ENCODE results near the gene REC114.
"Not testable (repeated sequence)": the region's sequence is repeated elsewhere in the genome, so short reads cannot be mapped to it uniquely, and the experiment has no call there.

REC114 gene

DNA sequence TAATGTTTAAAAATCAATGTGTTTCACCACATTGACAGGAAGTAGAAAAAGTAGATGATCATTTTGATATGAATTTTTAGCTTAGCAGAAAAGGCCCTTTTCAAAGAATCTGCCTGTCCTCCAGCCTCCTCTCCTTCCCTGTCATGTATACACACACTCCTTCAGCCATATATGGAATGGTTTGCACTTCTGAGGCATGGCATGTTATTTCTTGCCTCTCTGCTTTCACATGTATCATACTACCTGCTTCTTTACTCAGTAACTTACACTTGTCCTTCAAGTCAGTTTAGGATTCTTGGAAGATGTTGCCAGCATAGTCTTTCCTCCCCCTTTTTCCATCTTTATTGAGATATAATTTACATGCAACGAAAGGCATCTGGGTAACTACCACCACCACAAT is 79.0 kb downstream of the REC114 start:
- Histone ChIP-seq H3K27ac (ENCODE audit: low read depth, low read length, severe bottlenecking) (no peak overlapping the region), H3K4me3 (ENCODE audit: extremely low read depth, insufficient read depth, low read length, poor library complexity, severe bottlenecking) (no peak overlapping the region), H3K4me1 (ENCODE audit: control insufficient read depth, insufficient read depth, low read length, poor library complexity, severe bottlenecking) (no peaks in the 10 kb centered on the region), H3K36me3 (ENCODE audit: control insufficient read depth, insufficient read depth, low read length) (no peaks in the 10 kb centered on the region), H3K9me3 (ENCODE audit: control insufficient read depth, low read length) (no peaks in the 10 kb centered on the region)
- no CpG with 5 or more reads among the region's 1 CpG for WGBS, 2 experiments (ENCODE audit: insufficient coverage in 2 of 2)

DNA sequence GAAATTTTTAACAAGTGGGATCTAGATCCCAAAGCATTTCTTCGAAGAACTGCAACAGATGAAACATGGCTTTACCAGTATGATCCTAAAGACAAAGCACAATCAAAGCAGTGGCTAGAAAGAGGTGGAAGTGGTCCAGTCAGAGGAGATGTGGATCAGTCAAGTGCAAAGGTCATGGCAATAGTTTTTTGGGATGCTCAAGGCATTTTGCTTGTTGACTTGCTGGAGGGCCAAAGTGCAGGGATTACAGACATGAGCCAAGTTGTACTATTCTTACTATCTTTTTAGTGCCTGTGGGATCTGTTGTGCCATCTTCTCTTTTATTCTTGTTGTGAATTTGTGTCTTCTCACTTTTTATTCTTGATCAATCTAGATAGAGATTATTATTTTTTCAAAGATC is 82.0 kb downstream of the REC114 start:
- H3K9me3 ChIP-seq (ENCODE audit: control insufficient read depth, low read length): no peaks in the 10 kb centered on the region
- no peak overlapping the region for H3K4me3 ChIP-seq (ENCODE audit: extremely low read depth, insufficient read depth, low read length, poor library complexity, severe bottlenecking)
- H3K27ac ChIP-seq (ENCODE audit: low read depth, low read length, severe bottlenecking): no peak overlapping the region
- WGBS, 2 experiments (ENCODE audit: insufficient coverage in 2 of 2): 90 to 100% methylated on average over 1 of the region's 1 CpG
- H3K4me1 ChIP-seq (ENCODE audit: control insufficient read depth, insufficient read depth, low read length, poor library complexity, severe bottlenecking): peaks cover 4% of the 10 kb centered on the region
- no peaks in the 10 kb centered on the region for H3K36me3 ChIP-seq (ENCODE audit: control insufficient read depth, insufficient read depth, low read length)

DNA sequence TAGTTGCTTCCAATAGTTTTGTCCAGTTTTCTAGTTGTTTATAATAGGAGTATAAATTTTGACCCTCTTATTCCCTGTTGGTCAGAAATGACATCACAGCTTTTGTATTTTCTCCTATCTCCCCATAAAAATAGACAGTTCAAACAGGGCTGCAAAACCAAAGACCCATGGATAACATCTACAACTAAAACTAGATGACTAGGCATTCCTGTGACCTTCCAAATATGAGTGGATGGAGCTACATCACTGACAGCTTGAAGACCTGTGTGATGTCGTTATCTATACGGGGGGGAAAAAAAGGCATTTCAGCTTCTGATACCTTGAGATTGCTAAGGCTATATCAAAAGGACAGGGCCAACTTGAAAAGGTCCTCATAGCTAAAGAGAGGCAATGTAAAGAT is 84.6 kb downstream of the REC114 start:
- no peak overlapping the region for H3K4me3 ChIP-seq (ENCODE audit: extremely low read depth, insufficient read depth, low read length, poor library complexity, severe bottlenecking)
- peaks cover 7% of the 10 kb centered on the region for H3K4me1 ChIP-seq (ENCODE audit: control insufficient read depth, insufficient read depth, low read length, poor library complexity, severe bottlenecking)
- H3K9me3 ChIP-seq (ENCODE audit: control insufficient read depth, low read length): no peaks in the 10 kb centered on the region
- 87 to 100% methylated on average over 2 of the region's 2 CpGs for WGBS, 2 experiments (ENCODE audit: insufficient coverage in 2 of 2)
- no peak overlapping the region for H3K27ac ChIP-seq (ENCODE audit: low read depth, low read length, severe bottlenecking)
- H3K36me3 ChIP-seq (ENCODE audit: control insufficient read depth, insufficient read depth, low read length): no peaks in the 10 kb centered on the region

DNA sequence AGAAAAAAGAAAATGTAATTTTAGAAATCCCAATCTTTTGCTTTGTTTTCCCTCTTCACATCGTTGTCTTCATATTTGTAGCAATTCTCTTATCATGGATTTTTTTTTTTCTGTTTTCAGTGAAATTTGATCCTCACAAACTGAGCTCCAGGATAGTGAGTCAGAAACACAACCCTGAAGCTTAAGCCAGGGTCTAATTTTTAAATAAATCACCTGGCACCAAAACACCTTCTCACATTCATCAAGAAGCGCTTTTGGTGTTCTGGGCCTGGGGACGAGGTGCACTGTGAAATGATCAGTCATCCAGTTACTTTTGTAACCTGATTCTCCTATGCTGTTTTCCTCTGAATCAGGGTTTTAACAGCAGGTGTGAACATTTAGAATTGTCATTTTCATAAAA is 87.7 kb downstream of the REC114 start:
- Histone ChIP-seq H3K4me3 (ENCODE audit: extremely low read depth, insufficient read depth, low read length, poor library complexity, severe bottlenecking) (no peak overlapping the region), H3K9me3 (ENCODE audit: control insufficient read depth, low read length) (no peaks in the 10 kb centered on the region), H3K4me1 (ENCODE audit: control insufficient read depth, insufficient read depth, low read length, poor library complexity, severe bottlenecking) (peaks cover 7% of the 10 kb centered on the region), H3K36me3 (ENCODE audit: control insufficient read depth, insufficient read depth, low read length) (no peaks in the 10 kb centered on the region), H3K27ac (ENCODE audit: low read depth, low read length, severe bottlenecking) (no peak overlapping the region)
- WGBS, 2 experiments (ENCODE audit: insufficient coverage in 2 of 2): 83 to 100% methylated on average over 2 of the region's 3 CpGs

DNA sequence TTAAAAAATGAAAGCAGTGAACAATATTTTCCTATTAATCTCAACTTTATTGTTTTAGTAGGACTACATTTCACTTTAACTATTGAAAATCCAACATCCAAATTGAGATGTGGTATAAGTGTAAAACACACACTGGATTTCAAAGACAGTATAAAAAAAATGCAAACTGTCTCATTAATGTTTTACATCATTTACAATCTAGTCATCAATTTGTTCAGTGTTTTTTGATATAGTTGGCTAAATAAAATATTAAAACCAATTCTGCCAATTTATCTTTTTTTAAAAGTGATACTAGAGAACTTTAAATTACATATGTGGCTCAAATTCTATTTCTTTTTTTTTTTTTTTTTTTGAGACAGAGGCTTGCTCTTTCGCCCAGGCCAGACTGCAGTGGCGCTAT is 95.2 kb downstream of the REC114 start:
- no peaks in the 10 kb centered on the region for H3K9me3 ChIP-seq (ENCODE audit: control insufficient read depth, low read length)
- H3K4me1 ChIP-seq (ENCODE audit: control insufficient read depth, insufficient read depth, low read length, poor library complexity, severe bottlenecking): no peaks in the 10 kb centered on the region
- H3K36me3 ChIP-seq (ENCODE audit: control insufficient read depth, insufficient read depth, low read length): no peaks in the 10 kb centered on the region
- H3K27ac ChIP-seq (ENCODE audit: low read depth, low read length, severe bottlenecking): no peak overlapping the region
- no peak overlapping the region for H3K4me3 ChIP-seq (ENCODE audit: extremely low read depth, insufficient read depth, low read length, poor library complexity, severe bottlenecking)
- 92 to 93% methylated on average over 2 of the region's 2 CpGs for WGBS, 2 experiments (ENCODE audit: insufficient coverage in 2 of 2)

DNA sequence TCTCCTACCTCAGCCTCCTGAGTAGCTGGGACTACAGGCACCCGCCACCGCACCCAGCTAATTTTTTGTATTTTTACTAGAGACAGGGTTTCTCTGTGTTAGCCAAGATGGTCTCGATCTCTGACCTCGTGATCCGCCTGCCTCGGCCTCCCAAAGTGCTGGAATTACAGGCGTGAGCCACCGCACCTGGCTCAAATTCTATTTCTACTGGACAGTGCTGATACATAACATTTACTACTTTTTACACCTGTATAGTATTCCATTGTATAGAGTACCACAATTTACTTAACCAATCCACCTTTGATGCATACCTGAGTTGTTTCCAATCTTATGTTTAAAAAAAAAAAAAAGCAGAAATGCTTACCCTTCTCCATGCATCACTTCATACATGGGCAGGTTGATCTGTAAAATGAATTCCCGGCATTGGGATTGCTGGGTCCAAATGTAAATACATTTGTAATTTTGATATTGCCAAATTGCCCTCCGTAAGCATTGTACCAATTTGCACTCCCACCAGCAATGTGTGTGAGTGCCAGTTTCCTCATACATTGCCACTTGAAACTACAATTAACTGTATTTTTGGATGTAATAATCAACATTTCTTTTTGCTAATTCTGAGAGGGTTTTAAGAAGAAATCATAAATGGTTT is 95.7 kb downstream of the REC114 start:
- Histone ChIP-seq H3K36me3 (ENCODE audit: control insufficient read depth, insufficient read depth, low read length) (no peaks in the 10 kb centered on the region), H3K9me3 (ENCODE audit: control insufficient read depth, low read length) (no peaks in the 10 kb centered on the region), H3K4me1 (ENCODE audit: control insufficient read depth, insufficient read depth, low read length, poor library complexity, severe bottlenecking) (no peaks in the 10 kb centered on the region), H3K4me3 (ENCODE audit: extremely low read depth, insufficient read depth, low read length, poor library complexity, severe bottlenecking) (no peak overlapping the region), H3K27ac (ENCODE audit: low read depth, low read length, severe bottlenecking) (no peak overlapping the region)
- 83 to 94% methylated on average over 4 to 6 of the region's 10 CpGs for WGBS, 2 experiments (ENCODE audit: insufficient coverage in 2 of 2)

DNA sequence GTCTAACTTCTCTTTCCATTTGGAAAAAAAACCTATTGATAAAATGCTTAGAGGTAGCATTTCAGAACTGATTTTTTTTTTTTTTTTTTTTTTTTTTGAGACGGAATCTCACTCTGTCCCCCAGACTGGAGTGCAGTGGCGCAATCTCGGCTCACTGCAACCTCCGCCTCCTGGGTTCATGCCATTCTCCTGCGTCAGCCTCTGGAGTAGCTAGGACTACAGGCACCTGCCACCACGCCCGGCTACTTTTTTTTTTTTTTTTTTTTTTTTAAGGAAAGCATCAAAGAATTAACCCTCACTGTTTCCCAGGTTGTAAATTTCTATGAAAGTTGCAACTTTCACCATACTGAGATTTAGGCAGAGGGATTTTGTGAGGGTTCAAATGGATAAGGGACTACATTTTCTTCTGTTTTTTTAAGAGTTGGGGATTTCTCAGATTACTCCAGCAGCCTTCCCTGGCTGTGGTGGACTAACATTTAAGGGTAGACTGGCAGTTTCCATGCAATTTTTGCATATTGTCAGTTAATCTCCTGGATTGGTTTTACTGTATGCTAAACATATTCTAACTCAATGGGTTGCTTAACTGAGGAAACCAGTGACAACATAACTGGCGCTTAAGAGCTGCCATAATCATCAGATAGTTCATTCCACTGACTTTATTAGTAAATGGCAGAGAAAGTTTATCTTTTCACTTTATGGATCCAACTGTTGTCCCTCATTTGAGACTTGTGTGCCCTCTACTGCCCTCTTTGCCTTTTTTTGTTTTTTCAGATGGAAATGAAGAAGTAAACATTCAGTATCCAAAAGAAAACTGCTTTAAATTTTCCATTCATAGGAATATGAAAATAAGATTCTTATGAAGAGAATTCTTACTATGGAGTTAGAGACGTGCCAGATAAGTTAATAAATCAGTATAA is 96.5 kb downstream of the REC114 start:
- WGBS, 2 experiments (ENCODE audit: insufficient coverage in 2 of 2): 92% methylated on average over 4 of the region's 9 CpGs; no CpG with 5 or more reads in 1 of the 2 experiments
- Histone ChIP-seq H3K36me3 (ENCODE audit: control insufficient read depth, insufficient read depth, low read length) (no peaks in the 10 kb centered on the region), H3K4me1 (ENCODE audit: control insufficient read depth, insufficient read depth, low read length, poor library complexity, severe bottlenecking) (no peaks in the 10 kb centered on the region), H3K9me3 (ENCODE audit: control insufficient read depth, low read length) (no peaks in the 10 kb centered on the region), H3K4me3 (ENCODE audit: extremely low read depth, insufficient read depth, low read length, poor library complexity, severe bottlenecking) (no peak overlapping the region), H3K27ac (ENCODE audit: low read depth, low read length, severe bottlenecking) (no peak overlapping the region)

DNA sequence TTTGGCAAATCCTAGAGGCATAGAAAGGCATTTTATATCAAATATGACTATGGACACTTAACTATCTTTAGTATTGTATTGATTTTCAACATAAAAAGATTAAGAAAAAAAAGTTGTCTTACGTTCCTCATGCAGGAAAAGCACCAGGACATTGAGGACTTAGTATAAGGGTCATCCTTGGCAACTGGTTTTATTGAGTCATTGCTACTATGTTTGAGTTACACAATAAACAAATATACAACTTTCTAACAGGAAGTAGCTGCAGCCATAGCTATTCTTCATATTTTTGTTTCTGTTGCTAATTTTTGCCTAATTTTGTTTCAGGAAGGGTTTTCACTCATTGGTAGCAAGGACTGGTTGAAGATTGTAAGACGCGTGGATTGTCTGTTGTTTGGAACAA is 97.2 kb downstream of the REC114 start:
- H3K36me3 ChIP-seq (ENCODE audit: control insufficient read depth, insufficient read depth, low read length): no peaks in the 10 kb centered on the region
- H3K27ac ChIP-seq (ENCODE audit: low read depth, low read length, severe bottlenecking): no peak overlapping the region
- H3K4me3 ChIP-seq (ENCODE audit: extremely low read depth, insufficient read depth, low read length, poor library complexity, severe bottlenecking): no peak overlapping the region
- H3K4me1 ChIP-seq (ENCODE audit: control insufficient read depth, insufficient read depth, low read length, poor library complexity, severe bottlenecking): no peaks in the 10 kb centered on the region
- no peaks in the 10 kb centered on the region for H3K9me3 ChIP-seq (ENCODE audit: control insufficient read depth, low read length)
- WGBS, 2 experiments (ENCODE audit: insufficient coverage in 2 of 2): 100% methylated on average over 2 of the region's 3 CpGs; no CpG with 5 or more reads in 1 of the 2 experiments

DNA sequence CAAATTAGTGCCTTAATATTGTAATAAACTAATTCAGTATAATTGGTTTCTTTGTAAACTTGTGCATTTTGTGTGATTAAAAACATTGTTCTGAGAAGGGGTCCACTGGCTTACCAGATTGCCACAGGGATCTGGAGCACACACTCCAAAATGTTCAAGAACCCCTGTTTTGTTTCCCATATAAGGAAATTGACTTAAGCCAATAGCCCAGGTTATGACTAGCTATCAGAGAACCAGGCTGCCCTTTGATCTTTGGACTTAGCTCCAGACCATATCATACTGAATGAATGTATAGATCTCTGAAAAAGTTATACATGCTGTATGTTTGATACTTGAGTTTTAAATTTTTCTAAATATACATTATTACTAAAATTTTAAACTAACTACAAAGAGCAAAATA is 98.5 kb downstream of the REC114 start:
- Histone ChIP-seq H3K4me1 (ENCODE audit: control insufficient read depth, insufficient read depth, low read length, poor library complexity, severe bottlenecking) (no peaks in the 10 kb centered on the region), H3K27ac (ENCODE audit: low read depth, low read length, severe bottlenecking) (no peak overlapping the region), H3K4me3 (ENCODE audit: extremely low read depth, insufficient read depth, low read length, poor library complexity, severe bottlenecking) (no peak overlapping the region), H3K36me3 (ENCODE audit: control insufficient read depth, insufficient read depth, low read length) (no peaks in the 10 kb centered on the region), H3K9me3 (ENCODE audit: control insufficient read depth, low read length) (no peaks in the 10 kb centered on the region)

DNA sequence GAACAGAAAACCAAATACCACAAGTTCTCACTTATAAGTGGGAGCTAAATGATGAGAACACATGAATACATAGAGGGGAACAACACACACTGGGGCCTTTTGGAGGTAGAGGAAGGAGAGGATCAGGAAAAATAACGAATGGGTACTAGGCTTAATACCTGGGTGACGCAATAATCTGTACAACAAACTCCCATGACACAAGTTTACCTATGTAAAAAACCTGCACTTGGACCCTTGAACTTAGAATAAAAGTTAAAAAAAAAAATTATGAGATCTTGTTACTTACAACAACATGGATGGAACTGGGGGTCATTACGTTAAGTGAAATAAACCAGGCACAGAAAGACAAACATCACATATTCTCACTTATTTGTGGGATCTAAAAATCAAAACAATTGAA is 106.0 kb downstream of the REC114 start:
- not testable (repeated sequence) for H3K9me3 ChIP-seq (ENCODE audit: control insufficient read depth, low read length); H3K4me3 ChIP-seq (ENCODE audit: extremely low read depth, insufficient read depth, low read length, poor library complexity, severe bottlenecking); H3K36me3 ChIP-seq (ENCODE audit: control insufficient read depth, insufficient read depth, low read length); H3K4me1 ChIP-seq (ENCODE audit: control insufficient read depth, insufficient read depth, low read length, poor library complexity, severe bottlenecking); H3K27ac ChIP-seq (ENCODE audit: low read depth, low read length, severe bottlenecking)
- no CpG with 5 or more reads among the region's 3 CpGs for WGBS, 2 experiments (ENCODE audit: insufficient coverage in 2 of 2)

DNA sequence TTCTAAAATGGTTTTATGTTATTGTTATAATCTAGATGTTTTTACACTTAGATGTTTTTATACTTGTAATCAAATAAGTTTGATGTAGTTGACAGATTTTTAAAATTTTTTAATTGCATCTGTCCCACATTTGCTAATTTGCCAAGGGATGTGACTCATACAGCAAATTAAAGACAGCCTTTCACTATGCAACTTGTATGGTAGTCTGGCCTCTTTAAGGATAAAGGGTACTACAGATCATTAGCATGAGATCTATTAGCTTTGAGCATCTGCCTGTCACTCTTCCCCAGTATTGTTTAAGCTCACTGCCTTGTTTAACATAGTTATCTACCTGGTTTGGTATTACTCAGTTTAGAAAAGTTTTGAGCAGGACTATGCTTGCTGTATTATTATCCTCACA is 107.2 kb downstream of the REC114 start:
- H3K4me3 ChIP-seq (ENCODE audit: extremely low read depth, insufficient read depth, low read length, poor library complexity, severe bottlenecking): no peak overlapping the region
- H3K36me3 ChIP-seq (ENCODE audit: control insufficient read depth, insufficient read depth, low read length): peaks cover 1% of the 10 kb centered on the region
- H3K4me1 ChIP-seq (ENCODE audit: control insufficient read depth, insufficient read depth, low read length, poor library complexity, severe bottlenecking): no peaks in the 10 kb centered on the region
- no peak overlapping the region for H3K27ac ChIP-seq (ENCODE audit: low read depth, low read length, severe bottlenecking)
- H3K9me3 ChIP-seq (ENCODE audit: control insufficient read depth, low read length): no peaks in the 10 kb centered on the region

All from mesodermal cell (in vitro differentiated cells).